HTR-8/SVneo (cell line): ENCODE results near the gene HAPLN2.
A peak's percentile ranks its signal among the peaks of the same experiment; 100 is the strongest.
"Not testable (repeated sequence)": the region's sequence is repeated elsewhere in the genome, so short reads cannot be mapped to it uniquely, and the experiment has no call there.

ENCODE experiments used
- DNase-seq: peaks from one replicate; pipeline ENCODE4 v3.0.0; 2011; ENCODE audit warnings: low spot score, mixed read lengths; ENCODE audit not compliant: insufficient read length
- FAIRE-seq: peaks from 2 replicates; lab custom pipeline; 2011; peaks lifted over from hg19 to GRCh38; lab: Jason Lieb, UNC

The HAPLN2 gene

GRCh38 chr1:156615946-156616345 is 3.3 kb upstream of the HAPLN2 start:
- DNase-seq = no peak
- no peak for FAIRE-seq

- peak; percentile 67 for DNase-seq
- FAIRE-seq = no peak
Measured at GRCh38 chr1:156616463-156616862, 2.8 kb upstream of the HAPLN2 start.

GRCh38 chr1:156619582-156619955 is 354 bp downstream of the HAPLN2 start:
- DNase-seq (no peak), FAIRE-seq (no peak)

- DNase-seq (no peak), FAIRE-seq (no peak)
Measured at GRCh38 chr1:156622581-156623297, 3.5 kb downstream of the HAPLN2 start.

- FAIRE-seq = no peak
Measured at GRCh38 chr1:156623946-156624813, 5.0 kb downstream of the HAPLN2 start.

GRCh38 chr1:156624814-156625435 is 5.7 kb downstream of the HAPLN2 start:
- no peak for DNase-seq
- no peak for FAIRE-seq

More at GRCh38 chr1:156623946-156624813, 5.0 kb downstream of the HAPLN2 start:
- no peak for DNase-seq

- FAIRE-seq (no peak), DNase-seq (no peak)
Measured at GRCh38 chr1:156625436-156626078, 6.3 kb downstream of the HAPLN2 start.

GRCh38 chr1:156626079-156626438 is 6.8 kb downstream of the HAPLN2 start:
- DNase-seq (no peak), FAIRE-seq (no peak)

- FAIRE-seq (no peak), DNase-seq (peak; percentile 40)
Measured at GRCh38 chr1:156627313-156627880, 8.2 kb downstream of the HAPLN2 start.

GRCh38 chr1:156629823-156630449 is 10.7 kb downstream of the HAPLN2 start:
- DNase-seq (no peak), FAIRE-seq (no peak)

GRCh38 chr1:156631152-156631551 is 11.9 kb downstream of the HAPLN2 start:
- not testable (repeated sequence) for DNase-seq, FAIRE-seq

GRCh38 chr1:156632355-156632754 is 13.1 kb downstream of the HAPLN2 start:
- DNase-seq (no peak), FAIRE-seq (no peak)

- no peak for DNase-seq
- no peak for FAIRE-seq
Measured at GRCh38 chr1:156638189-156638985, 19.2 kb downstream of the HAPLN2 start.

GRCh38 chr1:156639601-156640101 is 20.4 kb downstream of the HAPLN2 start:
- FAIRE-seq (peak; percentile 70), DNase-seq (no peak)

- DNase-seq = no peak
- no peak for FAIRE-seq
Measured at GRCh38 chr1:156640842-156641706, 21.9 kb downstream of the HAPLN2 start.

- no peak for FAIRE-seq
- DNase-seq = no peak
Measured at GRCh38 chr1:156641761-156642264, 22.6 kb downstream of the HAPLN2 start, which contains the start of gene BCAN. TSS of gene BCAN (plus strand) at chr1:156642117. CDS start at chr1:156646055, 3,938 bp downstream.

GRCh38 chr1:156642265-156643048 is 23.2 kb downstream of the HAPLN2 start:
- no peak for FAIRE-seq

More at GRCh38 chr1:156642265-156643048, 23.2 kb downstream of the HAPLN2 start:
- no peak for DNase-seq
